Muscle of arm (tissue), 12 donors: Measurements from ENCODE around the gene ARL4A. TPM values are rescaled to one million over a fixed set of nuclear protein-coding genes. Genes with fewer than 3 reads are reported as not detected.
A peak's percentile ranks its signal among the peaks of the same experiment; 100 is the strongest.
"Not testable (repeated sequence)": the region's sequence is repeated elsewhere in the genome, so short reads cannot be mapped to it uniquely, and the experiment has no call there.

Experiments
- DNase-seq: peaks from one replicate; pipeline ENCODE4 v3.0.0-alpha.2; 2013
- polyA plus RNA-seq, 12 donors: library from polyadenylated mRNA; unstranded; fragments of 120-200 nt; gene quantifications; one replicate each; pipeline ENCODE4 v1.2.1, GENCODE V29; 2013; ENCODE audit not compliant: insufficient read length in 12 of 12

ARL4A gene
- polyA plus RNA-seq, 12 donors: 17.1 to 48.1 (median 25.9) TPM; not detected in 1

DNA sequence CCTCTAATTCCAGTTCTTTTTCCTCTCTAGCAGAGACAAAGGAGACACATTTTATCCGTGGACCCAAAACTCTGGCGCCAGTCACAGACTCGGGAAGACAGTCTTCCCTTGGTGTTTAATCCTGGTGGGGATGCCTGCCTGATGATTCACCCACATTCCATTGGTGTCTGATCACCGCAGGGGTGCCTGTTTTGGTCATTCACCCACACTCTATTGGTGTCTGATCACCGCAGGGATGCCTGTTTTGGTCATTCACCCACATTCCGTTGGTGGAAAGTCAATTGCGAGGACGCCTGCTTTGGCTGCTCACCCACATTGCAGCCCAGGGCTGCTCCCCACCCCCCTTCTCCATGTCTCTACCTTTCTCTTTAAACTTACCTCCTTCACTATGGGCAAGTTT is 27.0 kb upstream of the ARL4A start:
- DNase-seq: not testable (repeated sequence)

DNA sequence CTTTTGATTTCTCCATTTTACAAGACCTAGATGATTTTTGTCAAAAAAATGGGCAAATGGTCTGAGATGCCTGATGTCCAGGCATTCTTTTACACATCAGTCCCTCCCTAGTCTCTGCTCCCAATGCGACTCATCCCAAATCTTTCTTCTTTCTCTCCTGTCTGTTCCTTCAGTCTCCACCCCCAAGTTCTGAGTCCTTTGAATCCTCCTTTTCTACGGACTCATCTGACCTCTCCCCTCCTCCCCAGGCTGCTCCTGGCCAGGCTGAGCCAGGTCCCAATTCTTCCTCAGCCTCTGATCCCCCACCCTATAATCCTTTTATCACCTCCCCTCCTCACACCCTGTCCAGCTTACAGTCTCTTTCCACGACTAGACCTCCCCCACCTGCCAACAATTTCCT is 26.4 kb upstream of the ARL4A start:
- not testable (repeated sequence) for DNase-seq

DNA sequence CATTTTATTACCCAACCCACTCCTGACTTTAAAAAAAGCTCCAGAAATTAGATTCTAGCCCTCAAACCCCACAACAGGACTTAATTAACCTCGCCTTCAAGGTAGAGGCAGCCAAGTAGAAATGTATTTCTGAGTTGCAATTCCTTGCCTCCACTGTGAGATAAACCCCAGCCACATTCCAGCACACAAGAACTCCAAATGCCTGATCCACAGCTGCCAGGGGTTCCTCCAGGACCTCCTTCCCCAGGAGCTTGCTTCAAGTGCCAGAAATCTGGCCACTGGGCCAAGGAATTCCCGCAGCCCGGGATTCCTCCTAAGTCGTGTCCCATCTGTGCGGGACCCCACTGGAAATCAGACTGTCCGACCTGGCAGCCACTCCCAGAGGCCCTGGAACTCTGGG is 25.9 kb upstream of the ARL4A start:
- DNase-seq: no peak

DNA sequence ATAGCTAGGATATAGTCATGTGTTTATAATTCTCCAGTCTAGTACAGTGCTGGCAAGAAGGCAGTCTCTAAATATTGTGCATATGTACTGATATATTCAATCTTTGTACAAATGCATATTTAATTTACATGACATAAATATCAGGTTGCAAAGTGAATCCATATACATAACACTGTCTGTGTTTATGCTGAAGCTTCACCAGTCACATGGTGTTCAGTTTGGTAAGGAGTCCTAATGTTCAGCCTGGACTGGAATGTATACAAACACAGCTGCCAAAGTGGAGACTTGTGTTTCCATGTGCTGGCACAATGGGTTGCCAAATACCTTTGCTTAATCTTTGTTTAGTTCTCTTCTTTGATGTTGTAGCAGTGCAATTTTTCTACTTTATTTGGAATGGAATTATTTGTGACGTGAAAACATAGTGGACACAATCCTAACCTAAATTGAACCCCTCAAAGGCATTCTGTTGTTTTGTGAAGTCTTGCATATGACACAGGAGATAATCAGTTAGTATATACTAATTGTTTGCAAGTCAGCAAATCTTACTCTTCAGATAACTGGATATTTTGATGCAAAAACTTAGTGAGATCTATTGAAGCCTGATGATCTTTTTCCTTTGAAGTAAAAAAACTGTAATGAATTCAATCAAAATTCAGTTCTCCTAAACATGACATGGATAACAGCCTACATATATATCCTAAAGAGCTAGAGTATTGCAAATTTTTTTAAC is 17.3 kb upstream of the ARL4A start:
- DNase-seq: no peak

DNA sequence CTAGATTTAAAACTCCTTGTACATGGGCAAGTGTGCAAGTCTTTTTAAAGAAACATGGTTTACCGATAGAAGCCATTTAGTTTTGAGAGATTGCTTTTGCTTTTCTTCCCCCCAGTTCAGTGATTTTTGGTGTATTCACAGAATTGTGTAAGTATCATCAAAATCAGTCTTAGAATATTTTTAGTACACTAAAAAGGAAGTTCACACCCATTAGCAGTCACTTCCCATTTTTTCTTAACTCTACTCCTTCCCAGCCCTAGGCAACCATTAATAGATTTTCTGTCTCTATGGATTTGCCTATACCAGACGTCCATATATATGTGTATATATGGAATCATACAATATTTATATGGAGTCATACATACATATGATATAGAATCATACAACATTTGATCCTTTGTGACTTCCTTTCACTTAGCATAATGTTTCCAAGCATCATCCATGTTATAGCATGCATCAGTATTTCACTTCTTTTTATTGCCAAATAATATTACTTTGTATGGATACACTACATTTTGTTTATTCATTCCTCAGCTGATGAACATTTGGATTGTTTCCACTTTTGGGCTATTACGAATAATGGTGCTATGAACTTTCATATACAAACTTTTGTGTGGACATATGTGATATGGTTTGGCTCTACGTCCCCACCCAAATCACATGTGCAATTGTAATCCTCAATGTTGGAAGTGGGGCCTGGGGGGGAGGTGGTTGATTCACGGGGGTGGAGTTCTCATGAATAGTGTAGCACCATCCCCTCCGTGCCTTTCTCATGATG is 16.5 kb upstream of the ARL4A start:
- DNase-seq: no peak

DNA sequence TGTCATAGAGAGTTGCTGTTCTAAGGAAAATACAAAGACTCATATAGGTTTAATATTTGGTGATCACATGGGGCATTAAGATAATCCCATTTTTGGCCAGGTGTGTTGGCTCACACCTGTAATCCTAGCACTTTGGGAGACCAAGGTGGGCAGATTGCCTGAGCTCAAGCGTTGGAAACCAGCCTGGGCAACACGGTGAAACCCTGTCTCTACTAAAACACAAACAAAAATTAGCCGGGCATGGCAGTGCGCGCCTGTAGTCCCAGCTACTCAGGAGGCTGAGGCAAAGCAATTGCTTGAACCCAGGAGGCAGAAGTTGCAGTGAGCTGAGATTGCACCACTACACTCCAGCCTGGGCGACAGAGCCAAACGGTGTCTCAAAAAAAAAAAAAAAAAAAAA is 14.0 kb upstream of the ARL4A start:
- DNase-seq: not testable (repeated sequence)

DNA sequence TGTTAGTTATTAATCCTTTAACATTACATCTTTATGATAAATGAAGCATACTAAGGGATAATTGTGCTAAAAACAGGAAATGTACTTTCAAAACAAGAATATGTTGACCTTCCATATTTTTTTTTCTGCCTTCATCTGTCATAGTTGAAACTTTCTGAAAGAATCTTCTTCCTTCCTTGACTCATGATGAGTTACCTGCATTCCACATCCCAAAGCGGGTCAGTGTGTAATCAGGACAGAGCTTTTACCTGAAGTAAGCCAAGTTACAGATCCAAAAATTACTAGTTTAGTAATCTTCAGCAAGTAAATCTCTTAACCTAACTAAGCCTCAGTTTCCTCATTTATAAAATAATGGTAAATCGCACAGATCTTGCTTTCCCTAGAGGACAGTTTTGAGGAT is 13.4 kb upstream of the ARL4A start:
- DNase-seq: no peak

DNA sequence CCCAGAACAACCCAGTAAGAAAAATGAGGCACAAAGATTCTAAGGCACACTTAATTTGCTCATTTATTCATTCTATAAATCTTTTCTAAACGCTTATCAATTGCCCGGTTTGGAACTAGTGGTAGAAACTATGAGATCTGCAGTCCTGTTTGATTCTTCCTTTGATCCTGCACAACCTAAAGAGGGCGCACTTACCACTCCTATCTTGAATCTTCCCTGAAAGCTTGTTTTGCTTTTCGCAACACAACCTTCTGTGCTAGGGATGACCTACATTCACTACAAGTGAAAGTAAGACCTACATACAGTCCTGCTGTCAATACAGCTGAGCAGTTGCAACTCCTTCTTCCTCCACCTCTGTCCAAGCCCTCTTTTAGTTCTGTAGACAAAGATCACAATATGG is 12.6 kb upstream of the ARL4A start:
- DNase-seq: no peak

DNA sequence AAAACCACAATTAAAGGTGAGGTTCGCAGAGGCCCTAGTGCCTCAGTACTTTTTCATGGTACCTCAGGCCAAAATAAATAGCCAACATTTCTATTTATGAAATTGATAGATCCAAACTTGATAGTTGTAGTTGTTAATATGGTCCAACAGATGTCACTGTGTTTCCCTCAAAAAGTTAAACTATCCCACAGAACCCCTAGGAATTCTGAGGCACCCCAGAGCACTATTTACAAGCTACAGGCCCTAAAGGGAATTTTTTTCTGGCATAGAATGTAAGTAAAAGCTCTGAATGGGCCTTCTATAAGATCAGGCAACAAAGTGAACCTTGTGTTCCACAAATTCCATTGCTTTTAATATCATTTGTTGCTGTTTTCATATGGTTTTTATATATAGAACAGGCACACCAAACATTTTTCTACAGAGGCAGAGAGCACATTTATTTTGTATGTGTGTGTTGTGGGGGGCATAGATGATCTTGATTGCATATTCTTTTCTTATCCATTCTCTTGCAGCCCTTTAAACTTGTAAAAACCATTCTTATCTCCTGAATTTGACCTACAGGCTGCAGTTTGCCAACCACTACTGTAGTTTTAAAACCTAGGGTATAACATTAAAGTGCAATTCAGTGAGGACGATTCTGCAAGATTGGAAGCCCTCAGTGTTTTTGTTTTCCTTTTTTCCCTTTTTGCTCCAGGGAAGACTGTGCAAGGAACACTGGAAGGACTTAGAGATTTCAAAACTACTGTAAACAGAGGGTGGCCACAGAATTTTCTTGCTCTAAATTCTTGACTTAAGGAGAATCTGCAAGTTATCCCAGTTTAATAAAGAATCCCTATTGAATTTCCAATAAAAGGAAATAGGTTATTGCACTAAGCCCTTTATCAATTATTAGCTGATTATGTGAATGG is 3.5 kb upstream of the ARL4A start:
- no peak for DNase-seq

DNA sequence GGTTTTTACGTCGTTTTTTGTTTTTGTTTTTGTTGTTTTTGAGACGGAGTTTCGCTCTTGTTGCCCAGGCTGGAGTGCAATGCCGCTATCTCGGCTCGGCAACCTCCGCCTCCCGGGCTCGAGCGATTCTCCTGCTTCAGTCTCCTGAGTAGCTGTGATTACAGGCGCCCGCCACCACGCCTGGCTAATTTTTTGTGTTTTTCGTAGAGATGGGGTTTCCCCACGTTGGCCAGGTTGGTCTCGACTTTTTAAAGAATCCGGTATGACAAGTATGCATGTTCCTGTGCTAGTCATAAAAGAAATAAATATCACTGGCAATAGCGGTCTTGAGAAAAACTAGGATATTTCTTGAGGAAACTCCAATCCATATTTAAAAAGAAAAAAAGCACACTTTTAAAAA is 2.7 kb upstream of the ARL4A start:
- no peak for DNase-seq

DNA sequence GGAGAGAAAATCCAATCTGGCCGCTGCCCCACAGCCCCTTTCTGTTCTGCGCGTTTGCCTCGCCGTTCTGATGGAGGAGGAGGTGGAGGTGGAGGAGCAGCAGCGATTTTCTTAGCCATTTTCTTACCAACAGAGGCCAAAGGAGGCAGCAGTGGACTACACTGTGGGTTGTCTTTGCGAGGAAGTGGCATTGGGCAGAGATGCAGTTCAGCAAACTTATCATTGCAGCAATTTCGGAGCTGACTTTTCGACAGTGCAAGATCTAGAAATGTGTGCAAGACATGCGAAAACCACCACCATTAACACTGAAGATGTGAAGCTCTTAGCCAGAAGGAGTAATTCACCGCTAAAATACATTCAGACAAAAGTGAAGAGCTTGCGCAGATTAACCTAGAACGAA is 1.9 kb upstream of the ARL4A start:
- no peak for DNase-seq

DNA sequence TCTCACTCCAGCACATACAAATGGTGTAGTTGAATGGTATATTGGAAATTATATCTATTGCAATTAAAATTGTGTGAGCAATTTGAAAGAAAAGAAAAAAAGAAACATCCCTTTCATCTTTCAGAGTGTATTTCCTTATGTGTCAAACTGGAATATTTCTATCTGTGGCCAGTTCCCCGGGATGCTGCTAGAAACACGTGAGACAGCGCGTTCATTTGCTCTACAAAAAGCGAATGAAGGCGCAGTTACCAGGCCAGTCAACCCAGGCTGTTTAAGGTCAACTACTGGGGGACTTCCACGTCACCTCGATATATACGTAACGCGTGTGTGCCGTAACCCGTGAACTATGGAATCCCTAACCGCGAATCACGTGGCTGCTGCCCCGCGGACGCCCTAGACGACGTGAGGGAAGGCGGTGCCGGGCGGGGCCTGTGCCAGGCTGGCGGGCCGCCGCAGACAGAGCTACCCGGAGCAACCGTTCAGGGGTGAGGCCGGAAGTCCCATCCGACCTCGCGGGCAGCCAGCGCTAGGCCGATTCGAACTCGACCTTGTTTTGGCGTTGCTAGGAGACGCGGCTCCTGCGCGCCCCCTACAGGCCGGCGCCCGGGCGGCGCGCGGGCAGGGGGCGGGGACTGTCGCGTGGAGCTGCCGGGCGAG is 1.1 kb upstream of the ARL4A start:
- peak; percentile 86 for DNase-seq

DNA sequence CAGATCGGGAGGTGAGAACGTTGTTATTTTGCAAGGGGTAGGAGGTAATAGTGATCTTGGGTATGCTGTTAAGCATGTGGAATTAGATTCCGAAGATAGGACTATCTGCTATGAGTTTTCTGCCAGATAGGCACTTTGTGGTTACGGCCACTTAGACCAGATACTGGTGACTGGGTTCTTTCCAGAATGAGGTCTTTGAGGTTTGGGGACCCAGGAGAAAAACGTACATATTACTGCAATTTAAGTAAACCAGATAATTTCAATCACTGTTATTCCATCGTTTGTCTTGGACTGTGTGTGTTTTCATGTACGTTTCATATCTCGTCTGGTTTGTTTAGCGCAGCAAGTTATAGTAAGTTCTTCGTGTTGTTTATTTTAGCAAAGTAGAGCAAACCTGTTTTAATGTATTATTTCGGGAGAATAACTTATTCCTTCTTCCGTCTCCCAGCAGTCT is 312 bp downstream of the ARL4A start:
- no peak for DNase-seq

DNA sequence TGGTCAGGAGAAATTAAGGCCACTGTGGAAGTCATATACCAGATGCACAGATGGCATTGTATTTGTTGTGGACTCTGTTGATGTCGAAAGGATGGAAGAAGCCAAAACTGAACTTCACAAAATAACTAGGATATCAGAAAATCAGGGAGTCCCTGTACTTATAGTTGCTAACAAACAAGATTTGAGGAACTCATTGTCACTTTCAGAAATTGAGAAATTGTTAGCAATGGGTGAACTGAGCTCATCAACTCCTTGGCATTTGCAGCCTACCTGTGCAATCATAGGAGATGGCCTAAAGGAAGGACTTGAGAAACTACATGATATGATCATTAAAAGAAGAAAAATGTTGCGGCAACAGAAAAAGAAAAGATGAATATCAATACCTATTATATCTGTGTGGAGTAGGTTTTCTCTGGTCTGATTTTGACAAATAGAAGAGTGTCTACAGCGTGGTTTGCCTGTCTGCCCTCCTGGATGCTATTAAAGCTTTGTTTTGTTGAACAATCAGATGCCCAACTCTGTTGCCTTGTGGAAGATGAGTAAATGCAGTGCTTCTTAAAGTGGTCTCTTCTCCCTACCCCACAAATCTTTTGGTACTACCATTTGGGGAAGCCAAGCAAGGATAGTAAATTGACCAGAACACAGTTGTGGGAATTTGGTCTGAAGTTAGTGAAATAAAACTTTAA is 1.2 kb downstream of the ARL4A start:
- not testable (repeated sequence) for DNase-seq

DNA sequence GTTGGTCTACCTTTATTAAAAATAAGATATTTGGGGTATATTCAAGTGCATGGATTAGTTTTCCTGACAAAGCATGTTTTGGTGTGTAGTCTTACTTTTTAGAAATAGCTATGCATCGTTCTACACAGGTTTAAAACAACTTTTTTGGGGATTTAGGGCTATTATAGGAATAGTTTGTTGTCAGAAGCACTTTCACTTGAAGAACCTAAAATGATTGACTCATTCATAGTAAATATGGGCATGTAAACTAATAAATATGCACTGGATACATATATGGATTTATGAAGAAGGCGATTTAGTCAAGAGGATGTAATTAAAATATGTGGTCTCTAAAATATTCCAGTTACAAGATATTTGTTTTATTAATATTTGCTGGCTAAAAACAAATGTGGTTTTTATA is 2.0 kb downstream of the ARL4A start:
- no peak for DNase-seq

DNA sequence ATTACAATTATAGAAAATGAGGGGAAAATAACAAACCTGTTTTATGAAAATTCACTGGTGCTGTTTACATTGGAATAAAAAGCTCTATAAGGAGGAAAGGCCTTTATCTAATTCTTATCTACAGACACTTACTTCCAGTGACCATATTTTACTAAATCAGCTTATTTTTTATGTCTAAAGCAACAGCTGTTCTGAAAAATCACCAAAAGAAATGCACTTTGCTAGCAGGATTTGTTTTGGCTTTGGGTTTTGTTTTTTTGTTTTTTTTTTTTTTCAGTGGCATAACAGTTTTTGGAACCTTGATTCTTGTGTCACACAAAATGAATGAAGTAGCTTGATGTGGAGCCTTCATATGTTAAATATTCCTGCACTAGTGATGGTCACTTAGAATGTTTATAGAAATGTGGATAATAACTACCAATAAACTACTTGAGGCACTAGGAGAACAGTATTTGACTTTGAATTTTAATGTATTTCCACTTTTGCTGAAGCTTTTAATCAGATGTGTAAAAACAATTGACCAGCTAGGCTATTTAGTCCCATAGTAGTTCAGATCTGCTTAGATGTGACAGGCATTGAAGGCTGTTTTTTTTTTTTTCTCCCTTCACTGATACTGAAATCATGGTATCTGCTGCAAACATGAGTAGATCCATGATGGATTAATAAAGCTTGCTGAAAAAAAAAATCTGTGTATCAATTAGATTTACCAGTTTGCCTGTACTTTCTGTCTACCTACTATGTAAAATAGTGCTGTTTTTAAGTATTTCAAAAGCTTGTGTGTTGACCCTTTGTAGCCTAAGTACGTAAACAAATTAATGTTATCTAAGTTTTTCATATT is 2.8 kb downstream of the ARL4A start:
- no peak for DNase-seq

DNA sequence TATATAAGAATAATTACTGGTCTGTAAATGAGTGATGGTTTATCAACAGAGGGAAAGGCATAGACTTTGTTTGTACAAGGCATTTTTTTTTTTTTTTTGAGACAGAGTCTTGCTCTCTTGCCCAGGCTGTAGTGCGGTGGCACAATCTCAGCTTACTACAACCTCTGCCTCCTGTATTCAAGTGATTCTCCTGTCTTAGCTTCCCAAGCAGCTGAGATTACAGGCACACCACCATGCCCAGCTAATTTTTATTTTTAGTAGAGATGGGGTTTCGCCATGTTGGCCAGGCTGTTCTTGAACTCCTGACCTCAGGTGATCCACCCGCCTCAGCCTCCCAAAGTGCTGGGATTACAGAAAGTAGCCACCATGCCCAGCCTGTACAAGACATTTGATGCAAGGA is 4.0 kb downstream of the ARL4A start:
- DNase-seq: not testable (repeated sequence)

DNA sequence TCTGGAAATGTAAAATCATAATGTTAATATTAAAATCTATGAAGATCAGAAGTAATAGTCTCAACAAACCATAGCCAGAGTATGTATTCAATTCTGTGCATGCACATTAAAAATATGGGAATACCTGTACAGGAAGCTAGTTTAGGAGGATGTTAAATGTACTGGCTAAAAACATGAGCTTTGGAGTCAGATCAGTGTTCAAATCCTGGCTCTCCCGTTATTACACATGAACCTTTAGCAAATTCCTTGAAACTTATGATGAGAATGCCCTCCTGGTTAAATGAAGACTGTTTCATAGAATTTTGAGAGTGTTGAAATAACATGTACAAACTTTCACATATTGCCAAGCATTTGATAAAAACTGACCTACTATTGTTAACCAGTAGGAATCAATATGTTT is 4.6 kb downstream of the ARL4A start:
- no peak for DNase-seq

DNA sequence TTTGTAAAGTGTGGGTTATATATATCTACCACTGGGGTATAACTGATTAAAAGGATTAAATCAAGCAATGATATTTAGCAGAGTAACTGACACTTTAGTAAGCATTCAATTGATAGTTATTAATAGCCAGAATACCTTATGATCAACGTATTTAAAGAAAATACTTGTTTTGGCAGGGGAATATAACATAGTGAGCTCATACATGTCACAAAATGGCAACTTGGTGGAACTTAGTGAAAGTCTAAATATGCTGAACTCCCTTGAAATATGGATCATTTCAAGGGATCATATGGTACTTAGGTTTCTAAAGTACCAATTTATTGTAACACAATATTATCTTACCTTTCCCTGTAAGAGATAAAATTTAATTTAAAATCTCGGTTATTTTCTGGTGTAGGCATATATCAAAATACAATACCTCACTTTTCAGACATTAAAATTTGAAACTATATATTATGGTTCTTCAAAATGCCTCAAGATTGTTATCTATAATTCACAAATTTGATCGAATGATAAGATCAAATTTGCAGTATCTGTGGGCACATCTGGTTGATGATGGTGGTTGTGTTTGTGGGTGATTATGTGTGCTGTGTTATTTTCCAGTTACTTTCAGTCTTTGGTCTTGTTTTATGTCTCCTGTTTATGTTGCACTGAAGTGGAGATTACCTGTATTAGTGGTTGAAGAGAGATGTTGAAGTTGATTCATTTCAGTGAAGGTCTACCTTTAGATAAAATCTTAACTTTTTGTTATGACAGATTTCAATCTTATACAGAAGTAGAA is 5.2 kb downstream of the ARL4A start:
- DNase-seq: no peak
